ENCODE results near the gene KCNK6.

GRCh38 chr19:38324431-38324830 is 4.8 kb downstream of the KCNK6 start:
- TF ChIP-seq, protein P1, sequence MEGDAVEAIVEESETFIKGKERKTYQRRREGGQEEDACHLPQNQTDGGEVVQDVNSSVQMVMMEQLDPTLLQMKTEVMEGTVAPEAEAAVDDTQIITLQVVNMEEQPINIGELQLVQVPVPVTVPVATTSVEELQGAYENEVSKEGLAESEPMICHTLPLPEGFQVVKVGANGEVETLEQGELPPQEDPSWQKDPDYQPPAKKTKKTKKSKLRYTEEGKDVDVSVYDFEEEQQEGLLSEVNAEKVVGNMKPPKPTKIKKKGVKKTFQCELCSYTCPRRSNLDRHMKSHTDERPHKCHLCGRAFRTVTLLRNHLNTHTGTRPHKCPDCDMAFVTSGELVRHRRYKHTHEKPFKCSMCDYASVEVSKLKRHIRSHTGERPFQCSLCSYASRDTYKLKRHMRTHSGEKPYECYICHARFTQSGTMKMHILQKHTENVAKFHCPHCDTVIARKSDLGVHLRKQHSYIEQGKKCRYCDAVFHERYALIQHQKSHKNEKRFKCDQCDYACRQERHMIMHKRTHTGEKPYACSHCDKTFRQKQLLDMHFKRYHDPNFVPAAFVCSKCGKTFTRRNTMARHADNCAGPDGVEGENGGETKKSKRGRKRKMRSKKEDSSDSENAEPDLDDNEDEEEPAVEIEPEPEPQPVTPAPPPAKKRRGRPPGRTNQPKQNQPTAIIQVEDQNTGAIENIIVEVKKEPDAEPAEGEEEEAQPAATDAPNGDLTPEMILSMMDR (IDR thresholded peaks at IDR 0.05; ENCODE audit: low read length), result no peak
- TF ChIP-seq EZH2 (IDR thresholded peaks at IDR 0.05; ENCODE audit: borderline replicate concordance, low read length), result no peak
